IMR-90 (cell line): ENCODE data around the gene CYP4V2. TPM values are rescaled to one million over a fixed set of nuclear protein-coding genes. Genes with fewer than 3 reads are reported as not detected.

ENCODE experiments used
- ATAC-seq: fragments of 200-7000 bp; cut with Tn5 transposase; 2 replicates; pipeline ENCODE4 v1.9.1; 2020; ENCODE audit warnings: low read depth, mild to moderate bottlenecking, moderate library complexity
- BruUV-seq: library from RNA; stranded (reverse); fragments of 400-500 nt; replicated peaks from 2 replicates; lab custom pipeline; 2021; lab: Mats Ljungman, UMichigan
- CTCF ChIA-PET: fragments of 300-600 bp; formaldehyde crosslinking; extraction: SDS; loops from one replicate; lab custom pipeline; 2021; ENCODE audit warnings: antibody characterized with exemption; lab: Yijun Ruan, JAX
- POLR2A ChIA-PET: fragments of 300-600 bp; sonication (Branson Sonifier 250); formaldehyde crosslinking; loops from one replicate; lab custom pipeline; 2022; ENCODE audit warnings: antibody characterized with exemption; ENCODE audit not compliant: unreplicated experiment; lab: Charles Lee
- DNase-seq: peaks from one replicate; pipeline ENCODE4 v3.0.0; 2013
- H2AFZ ChIP-seq: replicated peaks from 2 replicates; pipeline ENCODE3; 2013; ENCODE audit warnings: low read length, mild to moderate bottlenecking; ENCODE audit not compliant: poor library complexity
- H2AK5ac ChIP-seq: 2 replicates; pipeline ENCODE4 v1.6.1; 2013; ENCODE audit warnings: low read depth, low read length, inconsistent platforms
- H2AK9ac ChIP-seq: replicated peaks from 2 replicates; pipeline ENCODE3; 2013; ENCODE audit warnings: mild to moderate bottlenecking, low read depth, low read length, moderate library complexity; ENCODE audit not compliant: poor library complexity
- H2BK120ac ChIP-seq: 2 replicates; pipeline ENCODE4 v1.6.1; 2013; ENCODE audit warnings: low read depth, low read length, inconsistent platforms
- H2BK15ac ChIP-seq: 3 replicates; pipeline ENCODE4 v1.6.1; 2013; ENCODE audit warnings: low read depth, low read length, inconsistent platforms
- H2BK20ac ChIP-seq: 2 replicates; pipeline ENCODE4 v1.6.1; 2013; ENCODE audit warnings: low read depth, mild to moderate bottlenecking, inconsistent platforms, low read length, moderate library complexity
- H2BK5ac ChIP-seq: 2 replicates; pipeline ENCODE4 v1.6.1; 2013; ENCODE audit warnings: mild to moderate bottlenecking, low read depth, low read length, inconsistent platforms; ENCODE audit not compliant: poor library complexity, severe bottlenecking
- H3K14ac ChIP-seq: replicated peaks from 2 replicates; pipeline ENCODE4 v1.6.1; 2013; ENCODE audit warnings: low read depth, low read length, inconsistent platforms
- H3K18ac ChIP-seq: 2 replicates; pipeline ENCODE4 v1.6.1; 2013; ENCODE audit warnings: low read depth, low read length, control low read depth
- H3K23ac ChIP-seq: 2 replicates; pipeline ENCODE4 v1.6.1; 2013; ENCODE audit warnings: low read depth, low read length, inconsistent platforms
- H3K27ac ChIP-seq: 2 replicates; pipeline ENCODE4 v1.5.1; 2013; ENCODE audit warnings: mild to moderate bottlenecking, control low read depth, low read length; ENCODE audit not compliant: insufficient read depth
- H3K27me3 ChIP-seq: 2 replicates; pipeline ENCODE4 v1.6.1; 2013; ENCODE audit warnings: low read length; ENCODE audit not compliant: control insufficient read depth, insufficient read depth
- H3K36me3 ChIP-seq: 2 replicates; pipeline ENCODE4 v1.6.1; 2013; ENCODE audit warnings: low read length, mixed read lengths; ENCODE audit not compliant: control insufficient read depth, insufficient read depth
- H3K4ac ChIP-seq: 2 replicates; pipeline ENCODE4 v1.6.1; 2013; ENCODE audit warnings: low read depth, low read length, inconsistent platforms
- H3K4me1 ChIP-seq: 2 replicates; pipeline ENCODE4 v1.6.1; 2013; ENCODE audit warnings: low read length, mixed read lengths; ENCODE audit not compliant: control insufficient read depth, insufficient read depth
- H3K4me2 ChIP-seq: 2 replicates; pipeline ENCODE4 v1.6.1; 2013; ENCODE audit warnings: low read depth, mild to moderate bottlenecking, control low read depth, low read length, moderate library complexity
- H3K4me3 ChIP-seq: 2 replicates; pipeline ENCODE4 v1.5.1; 2013; ENCODE audit warnings: low read depth, mild to moderate bottlenecking, control low read depth, low read length, moderate library complexity; ENCODE audit not compliant: insufficient read depth
- H3K56ac ChIP-seq: 2 replicates; pipeline ENCODE4 v1.6.1; 2013; ENCODE audit warnings: low read length, inconsistent platforms; ENCODE audit not compliant: insufficient read depth; ENCODE audit errors: extremely low read depth
- H3K79me1 ChIP-seq, 2 experiments: 2 replicates each; pipeline ENCODE4 v1.6.1; 2013; ENCODE audit warnings: low read length in 2 of 2, inconsistent platforms in 1 of 2, low read depth in 1 of 2
- H3K9ac ChIP-seq: 2 replicates; pipeline ENCODE4 v1.6.1; 2013; ENCODE audit warnings: low read depth, low read length, control low read depth
- H3K9me1 ChIP-seq: 2 replicates; pipeline ENCODE4 v1.6.1; 2013; ENCODE audit warnings: low read length, inconsistent platforms; ENCODE audit not compliant: insufficient read depth
- H3K9me3 ChIP-seq: 2 replicates; pipeline ENCODE4 v1.6.1; 2013; ENCODE audit warnings: low read length; ENCODE audit not compliant: control insufficient read depth, insufficient read depth
- H4K20me1 ChIP-seq: 2 replicates; pipeline ENCODE4 v1.6.1; 2013; ENCODE audit warnings: low read length, inconsistent platforms; ENCODE audit not compliant: insufficient read depth
- H4K5ac ChIP-seq: 2 replicates; pipeline ENCODE4 v1.6.1; 2013; ENCODE audit warnings: mild to moderate bottlenecking, low read depth, low read length, control low read depth
- H4K8ac ChIP-seq, 2 experiments: 2 replicates each; pipeline ENCODE4 v1.6.1; 2013; ENCODE audit warnings: low read depth in 2 of 2, low read length in 2 of 2, control low read depth in 1 of 2, inconsistent platforms in 1 of 2
- H4K91ac ChIP-seq: 2 replicates; pipeline ENCODE4 v1.6.1; 2013; ENCODE audit warnings: low read depth, low read length, inconsistent platforms; ENCODE audit not compliant: insufficient read depth
- CEBPB ChIP-seq: IDR thresholded peaks from 2 replicates; pipeline ENCODE4 v1.6.1; 2012; ENCODE audit warnings: low read depth, low read length, improper control_type of control experiment
- FOS ChIP-seq: fragments of 150-350 bp; IDR thresholded peaks from 2 replicates; pipeline ENCODE4 v1.6.1; 2016; ENCODE audit warnings: low read depth, low read length
- SMC3 ChIP-seq: fragments of 150-350 bp; IDR thresholded peaks from 2 replicates; pipeline ENCODE4 v1.6.1; 2016; ENCODE audit warnings: low read depth, mild to moderate bottlenecking, antibody characterized with exemption, low read length, moderate library complexity
- WGBS, 2 experiments: methylation state at CpG; one replicate each; pipeline versions ENCODE4 v1.1.5 to v1.1.7; 2013; ENCODE audit warnings: missing lambda C conversion rate in 2 of 2; ENCODE audit not compliant: insufficient read length in 1 of 2; ENCODE audit errors: extremely low coverage in 2 of 2; 5-methylcytosine and 5-hydroxymethylcytosine counted together
- dilution Hi-C: fragments of 300-500 bp; cut with HindIII; formaldehyde crosslinking; loops from one replicate; pipeline ENCODE4 v1.14.3; 2018; ENCODE audit warnings: low sequenced_read_pairs; ENCODE audit not compliant: unreplicated experiment
- in situ Hi-C: fragments of 300-500 bp; cut with MboI; formaldehyde crosslinking; loops from 3 replicates; pipeline ENCODE4 v1.14.3; 2019; ENCODE audit warnings: low sequenced_read_pairs, inconsistent platforms, mixed read lengths
- intact Hi-C: fragments of 100-400 bp; cut with micrococcal nuclease; formaldehyde crosslinking; loops from 2 replicates; pipeline ENCODE4 v1.10.0; 2022
- polyA plus RNA-seq, 3 experiments: library from polyadenylated mRNA; depleted of rRNA; stranded (reverse); fragments of >200 nt; gene quantifications; 2 replicates each; pipeline ENCODE4 v1.2.3, GENCODE V29; 2012; ENCODE audit warnings: low replicate concordance in 1 of 3
- total RNA-seq: library from RNA; depleted of rRNA; stranded (reverse); fragments of >200 nt; gene quantifications from 2 replicates; pipeline ENCODE4 v1.2.3, GENCODE V29; 2012

The CYP4V2 gene
- total and polyA plus RNA-seq, 2 of the 4 experiments (the other 2 are of a cell fraction) = 3.9 to 4.1 TPM

GRCh38 chr4:186249785-186250754 lies 58.7 kb downstream of the CYP4V2 start:
- peak overlapping the region; percentile 23; the same call in 1 of the 2 replicates for H4K91ac ChIP-seq
- CTCF ChIA-PET = no interaction called here
- H3K27me3 ChIP-seq = no peaks in the 10 kb centered on the region
- peak overlapping the region; percentile 44 for H2BK20ac ChIP-seq
- WGBS, 2 experiments = 67% methylated on average over 4 of the region's 8 CpGs; no CpG with 5 or more reads in 1 of the 2 experiments
- no peak overlapping the region for H2AFZ ChIP-seq
- peak overlapping the region; percentile 31; the same call in 1 of the 2 replicates for H4K5ac ChIP-seq
- H3K4me1 ChIP-seq = peaks cover 3% of the 10 kb centered on the region
- DNase-seq (peak; percentile 85), ATAC-seq (peak; percentile 97)
- peak overlapping the region; percentile 34 for H3K4me2 ChIP-seq
- no peaks in the 10 kb centered on the region for H3K9me1 ChIP-seq
- H3K27ac ChIP-seq = peak overlapping the region; percentile 34; the same call in 1 of the 2 replicates
- dilution Hi-C loops = no loop called here
- TF ChIP-seq SMC3 (no peak), FOS (peak; percentile 91), CEBPB (peak; percentile 92)
- no peaks in the 10 kb centered on the region for H3K9me3 ChIP-seq
- no peak overlapping the region; the same call in 1 of the 2 replicates for H3K14ac ChIP-seq
- peak overlapping the region; percentile 54 for H2BK120ac ChIP-seq
- intact Hi-C loops = no loop called here
- peak overlapping the region in 1 of 2 experiments; percentile 10; a peak in 1 of 4 replicates for H4K8ac ChIP-seq
- H2AK9ac ChIP-seq = no peak overlapping the region
- H3K36me3 ChIP-seq = no peaks in the 10 kb centered on the region
- POLR2A ChIA-PET = no interaction called here
- peak overlapping the region; percentile 13; the same call in 1 of the 2 replicates for H3K23ac ChIP-seq
- H4K20me1 ChIP-seq = no peaks in the 10 kb centered on the region
- no TSS peak for BruUV-seq
- 0 out of 3 replicates have a peak overlapping the region, but pooled peaks have one; percentile 20 for H2BK15ac ChIP-seq
- peak overlapping the region; percentile 29 for H2BK5ac ChIP-seq
- in situ Hi-C loops = no loop called here
- no peak overlapping the region for H3K4me3 ChIP-seq
- H3K18ac ChIP-seq = peak overlapping the region; percentile 81
- peak overlapping the region; percentile 58 for H3K4ac ChIP-seq
- H3K56ac ChIP-seq = no peak overlapping the region
- no peaks in the 10 kb centered on the region for H3K79me1 ChIP-seq
- H3K9ac ChIP-seq = no peak overlapping the region
- no peak overlapping the region for H2AK5ac ChIP-seq
